AG20443 (cell line): ENCODE measurements around the gene DNAH1.

Experiments used
- DNase-seq: peaks from one replicate; pipeline ENCODE4 v3.0.0; 2012; ENCODE audit warnings: low spot score, mixed read lengths

Gene DNAH1

GRCh38 chr3:52447512-52448355, 131.6 kb downstream of the DNAH1 start:
- no peak for DNase-seq
